ENCODE measurements around the gene IGFBP3.

IGFBP3 gene

GRCh38 chr7:45897042-45897690 is 23.9 kb downstream of the IGFBP3 start:
- TF ChIP-seq CTCF (IDR thresholded peaks at IDR 0.05) = no peak
- Histone ChIP-seq H3K27ac (no peak overlapping the region), H3K27me3 (peaks cover 30% of the 10 kb centered on the region), H3K4me1 (ENCODE audit: control insufficient read depth in 1 of 2, insufficient read depth in 1 of 2, low read depth in 1 of 2, low read length in 1 of 2) (no peaks in the 10 kb centered on the region), H3K4me3 (ENCODE audit: low read depth in 1 of 2, low read length in 1 of 2) (no peak overlapping the region), H3K9me3 (no peaks in the 10 kb centered on the region), H3K36me3 (no peaks in the 10 kb centered on the region)

GRCh38 chr7:45894665-45895062 is 26.4 kb downstream of the IGFBP3 start:
- H3K4me3 ChIP-seq (ENCODE audit: low read depth in 1 of 2, low read length in 1 of 2) = no peak overlapping the region
- peaks cover 52% of the 10 kb centered on the region for H3K27me3 ChIP-seq
- TF ChIP-seq CTCF (IDR thresholded peaks at IDR 0.05) = no peak
- no peaks in the 10 kb centered on the region for H3K4me1 ChIP-seq (ENCODE audit: control insufficient read depth in 1 of 2, insufficient read depth in 1 of 2, low read depth in 1 of 2, low read length in 1 of 2)
- no peak overlapping the region for H3K27ac ChIP-seq
- H3K9me3 ChIP-seq = no peaks in the 10 kb centered on the region
- H3K36me3 ChIP-seq = no peaks in the 10 kb centered on the region

DNA sequence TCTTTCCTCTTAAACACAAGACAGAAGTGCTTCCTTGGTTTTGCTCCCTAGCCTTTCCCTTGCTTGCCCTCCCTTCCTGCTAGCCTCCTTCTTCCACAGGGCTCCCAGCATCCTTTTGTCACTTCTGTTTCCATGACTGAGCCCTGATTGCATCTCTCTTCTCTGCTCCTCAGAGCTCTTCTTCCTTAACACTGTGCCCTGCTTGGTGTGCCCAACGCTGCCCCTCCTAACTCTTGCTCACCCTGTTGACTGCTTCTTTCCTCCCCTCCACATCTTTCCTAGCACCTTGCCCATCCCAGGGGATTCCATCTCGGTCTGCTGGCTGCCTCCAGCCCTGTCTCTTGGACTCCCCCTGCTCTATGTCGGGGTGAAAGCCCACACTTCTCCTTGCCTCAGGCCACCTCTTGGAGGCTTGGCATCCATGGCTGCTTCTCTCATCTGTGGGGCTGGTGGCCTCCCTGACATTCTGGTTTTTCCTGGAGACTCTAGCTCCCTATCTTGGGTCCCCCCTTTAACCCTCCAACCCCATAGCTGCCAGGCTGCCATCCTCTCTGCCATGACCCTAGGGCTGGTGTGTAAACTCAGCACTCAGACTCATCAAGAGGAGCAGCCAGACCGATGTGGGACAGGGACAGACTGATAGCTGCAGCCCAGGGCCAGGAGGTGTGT is 26.9 kb downstream of the IGFBP3 start:
- Histone ChIP-seq H3K4me3 (ENCODE audit: low read depth in 1 of 2, low read length in 1 of 2) (no peak overlapping the region), H3K9me3 (no peaks in the 10 kb centered on the region), H3K36me3 (no peaks in the 10 kb centered on the region), H3K27me3 (peaks cover 58% of the 10 kb centered on the region), H3K27ac (no peak overlapping the region), H3K4me1 (ENCODE audit: control insufficient read depth in 1 of 2, insufficient read depth in 1 of 2, low read depth in 1 of 2, low read length in 1 of 2) (no peaks in the 10 kb centered on the region)
- no peak for TF ChIP-seq CTCF (IDR thresholded peaks at IDR 0.05)

GRCh38 chr7:45893374-45893995 is 27.6 kb downstream of the IGFBP3 start:
- Histone ChIP-seq H3K27me3 (peaks cover 64% of the 10 kb centered on the region), H3K9me3 (no peaks in the 10 kb centered on the region)
- TF ChIP-seq CTCF (IDR thresholded peaks at IDR 0.05) = no peak

GRCh38 chr7:45892407-45893035 is 28.6 kb downstream of the IGFBP3 start:
- Histone ChIP-seq H3K4me3 (ENCODE audit: low read depth in 1 of 2, low read length in 1 of 2) (no peak overlapping the region), H3K4me1 (ENCODE audit: control insufficient read depth in 1 of 2, insufficient read depth in 1 of 2, low read depth in 1 of 2, low read length in 1 of 2) (no peaks in the 10 kb centered on the region), H3K36me3 (no peaks in the 10 kb centered on the region), H3K27ac (no peak overlapping the region), H3K27me3 (peaks cover 67% of the 10 kb centered on the region), H3K9me3 (no peaks in the 10 kb centered on the region)
- no peak for TF ChIP-seq CTCF (IDR thresholded peaks at IDR 0.05)

More at GRCh38 chr7:45893374-45893995, 27.6 kb downstream of the IGFBP3 start:
- H3K27ac ChIP-seq = no peak overlapping the region
- H3K36me3 ChIP-seq = no peaks in the 10 kb centered on the region
- H3K4me1 ChIP-seq (ENCODE audit: control insufficient read depth in 1 of 2, insufficient read depth in 1 of 2, low read depth in 1 of 2, low read length in 1 of 2) = no peaks in the 10 kb centered on the region
- H3K4me3 ChIP-seq (ENCODE audit: low read depth in 1 of 2, low read length in 1 of 2) = no peak overlapping the region
